T-helper 1 cell (primary cell): ENCODE measurements around the gene OR8K1.

Source experiments
- DNase-seq, 5 donors: peaks; one replicate each; pipeline ENCODE4 v3.0.0-alpha.2; 2012 to 2020
- total RNA-seq, 4 donors: gene quantifications; one replicate each; lab custom pipeline; 2026; lab: John Stamatoyannopoulos, UW

The OR8K1 gene
- 0 reads per million in 4 donors for total RNA-seq

- DNase-seq = no peak
Observed at GRCh38 chr11:56345739-56346138, at the start of gene OR8K1. OR8K1 (plus strand) TSS chr11:56346039; CDS start chr11:56346039, 0 bp downstream.

- DNase-seq = no peak
Observed at GRCh38 chr11:56296898-56297297, 48.9 kb upstream of the OR8K1 start.

GRCh38 chr11:56307836-56308235 lies 38.0 kb upstream of the OR8K1 start:
- DNase-seq = no peak

GRCh38 chr11:56314844-56315243 lies 31.0 kb upstream of the OR8K1 start, which contains the start of gene OR8K3:
OR8K3 (plus strand) TSS chr11:56315144; CDS start chr11:56318307, 3,163 bp downstream.
- no peak for DNase-seq

GRCh38 chr11:56331861-56332491 lies 13.9 kb upstream of the OR8K1 start:
- DNase-seq = no peak

GRCh38 chr11:56333156-56333555 lies 12.7 kb upstream of the OR8K1 start:
- DNase-seq = no peak

GRCh38 chr11:56340289-56340688 lies 5.5 kb upstream of the OR8K1 start:
- no peak for DNase-seq

- no peak for DNase-seq
Observed at GRCh38 chr11:56353991-56354390, 8.2 kb downstream of the OR8K1 start, which contains the start of gene OR8J1. OR8J1 (plus strand) TSS chr11:56354291; CDS start chr11:56360247, 5,956 bp downstream.

- DNase-seq = no peak
Observed at GRCh38 chr11:56375324-56375723, 29.5 kb downstream of the OR8K1 start, which contains the start of gene OR8U1. OR8U1 (plus strand) TSS chr11:56375624; CDS start chr11:56375624, 0 bp downstream.

GRCh38 chr11:56380120-56380519 lies 34.3 kb downstream of the OR8K1 start:
- no peak for DNase-seq

GRCh38 chr11:56394381-56394780 lies 48.5 kb downstream of the OR8K1 start:
- DNase-seq = no peak

GRCh38 chr11:56396047-56396446 lies 50.2 kb downstream of the OR8K1 start:
- no peak for DNase-seq
